Measurements from ENCODE around the gene ZMYND10. TPM values are rescaled to one million over a fixed set of nuclear protein-coding genes. Genes with fewer than 3 reads are reported as not detected.
A peak's percentile ranks its signal among the peaks of the same experiment; 100 is the strongest.

ZMYND10 gene
- 0.97 TPM in 1 of 2 replicates, not detected in the other for total RNA-seq (2014; rRNA removed; shearing (Covaris generic))

GRCh38 chr3:50345586-50346234 is at the start of gene ZMYND10:
TSS of gene ZMYND10 (minus strand) at chr3:50345732. CDS start at chr3:50345579, 153 bp downstream.
- peak within 1 kb of the TSS; percentile 26 for H3K4me3 ChIP-seq
- peak; percentile 34 to 68 for DNase-seq (ENCODE audit: low read depth in 1 of 2, low spot score in 2 of 2)

GRCh38 chr3:50393061-50393460 is 47.5 kb upstream of the ZMYND10 start:
- Histone ChIP-seq H3K9me3 (replicated peaks) (no peaks in the 10 kb centered on the region), H3K27ac (no peak overlapping the region), H3K36me3 (no peaks in the 10 kb centered on the region), H3K27me3 (replicated peaks) (peaks cover 9% of the 10 kb centered on the region; the same call in 1 of the 2 replicates), H3K4me3 (no peak overlapping the region), H3K4me1 (replicated peaks) (no peaks in the 10 kb centered on the region)
- DNase-seq (ENCODE audit: low read depth in 1 of 2, low spot score in 2 of 2) = no peak

More at GRCh38 chr3:50345586-50346234, at the start of gene ZMYND10:
- H3K4me1 ChIP-seq (replicated peaks) = peaks cover 18% of the 10 kb centered on the region
- no peaks in the 10 kb centered on the region for H3K27me3 ChIP-seq (replicated peaks)
- no peak within 1 kb of the TSS for H3K27ac ChIP-seq
- H3K36me3 ChIP-seq = peaks cover 6% of the 10 kb centered on the region; the same call in 1 of the 2 replicates
- no peaks in the 10 kb centered on the region for H3K9me3 ChIP-seq (replicated peaks)

- Histone ChIP-seq H3K4me3 (no peak overlapping the region), H3K36me3 (no peaks in the 10 kb centered on the region), H3K27me3 (replicated peaks) (peaks cover 11% of the 10 kb centered on the region; the same call in 1 of the 2 replicates), H3K9me3 (replicated peaks) (no peaks in the 10 kb centered on the region), H3K27ac (no peak overlapping the region), H3K4me1 (replicated peaks) (no peaks in the 10 kb centered on the region)
- no peak for DNase-seq (ENCODE audit: low read depth in 1 of 2, low spot score in 2 of 2)
Measured at GRCh38 chr3:50392101-50392715, 46.7 kb upstream of the ZMYND10 start.

- H3K36me3 ChIP-seq = no peaks in the 10 kb centered on the region
- H3K9me3 ChIP-seq (replicated peaks) = no peaks in the 10 kb centered on the region
- H3K4me3 ChIP-seq = no peak overlapping the region
- DNase-seq (ENCODE audit: low read depth in 1 of 2, low spot score in 2 of 2) = no peak
- peaks cover 11% of the 10 kb centered on the region; the same call in 1 of the 2 replicates for H3K27me3 ChIP-seq (replicated peaks)
- H3K4me1 ChIP-seq (replicated peaks) = no peaks in the 10 kb centered on the region
- H3K27ac ChIP-seq = no peak overlapping the region
Measured at GRCh38 chr3:50390508-50391224, 45.1 kb upstream of the ZMYND10 start.

GRCh38 chr3:50389414-50389767 is 43.9 kb upstream of the ZMYND10 start:
- H3K27me3 ChIP-seq (replicated peaks) = peaks cover 11% of the 10 kb centered on the region; the same call in 1 of the 2 replicates
- H3K4me3 ChIP-seq = no peak overlapping the region
- no peak overlapping the region for H3K27ac ChIP-seq
- H3K36me3 ChIP-seq = no peaks in the 10 kb centered on the region
- H3K9me3 ChIP-seq (replicated peaks) = no peaks in the 10 kb centered on the region
- H3K4me1 ChIP-seq (replicated peaks) = no peaks in the 10 kb centered on the region
- DNase-seq (ENCODE audit: low read depth in 1 of 2, low spot score in 2 of 2) = no peak

- Histone ChIP-seq H3K27ac (no peak overlapping the region), H3K9me3 (replicated peaks) (no peaks in the 10 kb centered on the region), H3K36me3 (no peaks in the 10 kb centered on the region), H3K4me1 (replicated peaks) (no peaks in the 10 kb centered on the region), H3K4me3 (no peak overlapping the region), H3K27me3 (replicated peaks) (peaks cover 10% of the 10 kb centered on the region; the same call in 1 of the 2 replicates)
- no peak for DNase-seq (ENCODE audit: low read depth in 1 of 2, low spot score in 2 of 2)
Measured at GRCh38 chr3:50388720-50389413, 43.3 kb upstream of the ZMYND10 start.

GRCh38 chr3:50388016-50388719 is 42.6 kb upstream of the ZMYND10 start:
- H3K36me3 ChIP-seq = no peaks in the 10 kb centered on the region
- peaks cover 3% of the 10 kb centered on the region; the same call in 1 of the 2 replicates for H3K27me3 ChIP-seq (replicated peaks)
- H3K4me3 ChIP-seq = no peak overlapping the region
- H3K9me3 ChIP-seq (replicated peaks) = no peaks in the 10 kb centered on the region
- DNase-seq (ENCODE audit: low read depth in 1 of 2, low spot score in 2 of 2) = no peak
- no peak overlapping the region for H3K27ac ChIP-seq
- H3K4me1 ChIP-seq (replicated peaks) = no peaks in the 10 kb centered on the region

- no peaks in the 10 kb centered on the region for H3K36me3 ChIP-seq
- peaks cover 2% of the 10 kb centered on the region; the same call in 1 of the 2 replicates for H3K27me3 ChIP-seq (replicated peaks)
- H3K4me3 ChIP-seq = no peak overlapping the region
- H3K9me3 ChIP-seq (replicated peaks) = no peaks in the 10 kb centered on the region
- H3K4me1 ChIP-seq (replicated peaks) = no peaks in the 10 kb centered on the region
- DNase-seq (ENCODE audit: low read depth in 1 of 2, low spot score in 2 of 2) = no peak
- no peak overlapping the region for H3K27ac ChIP-seq
Measured at GRCh38 chr3:50385754-50386153, 40.2 kb upstream of the ZMYND10 start.

- Histone ChIP-seq H3K9me3 (replicated peaks) (no peaks in the 10 kb centered on the region), H3K36me3 (no peaks in the 10 kb centered on the region), H3K4me1 (replicated peaks) (no peaks in the 10 kb centered on the region), H3K27ac (no peak overlapping the region), H3K27me3 (replicated peaks) (peaks cover 2% of the 10 kb centered on the region; the same call in 1 of the 2 replicates), H3K4me3 (no peak overlapping the region)
- DNase-seq (ENCODE audit: low read depth in 1 of 2, low spot score in 2 of 2) = no peak
Measured at GRCh38 chr3:50383750-50384149, 38.2 kb upstream of the ZMYND10 start.

- Histone ChIP-seq H3K36me3 (no peaks in the 10 kb centered on the region), H3K4me3 (no peak overlapping the region), H3K27ac (no peak overlapping the region), H3K9me3 (replicated peaks) (no peaks in the 10 kb centered on the region), H3K27me3 (replicated peaks) (peaks cover 2% of the 10 kb centered on the region; the same call in 1 of the 2 replicates), H3K4me1 (replicated peaks) (no peaks in the 10 kb centered on the region)
- DNase-seq (ENCODE audit: low read depth in 1 of 2, low spot score in 2 of 2) = no peak
Measured at GRCh38 chr3:50382722-50383121, 37.2 kb upstream of the ZMYND10 start.

- Histone ChIP-seq H3K9me3 (replicated peaks) (no peaks in the 10 kb centered on the region), H3K27ac (no peak overlapping the region), H3K27me3 (replicated peaks) (no peaks in the 10 kb centered on the region; the same call in 1 of the 2 replicates), H3K36me3 (no peaks in the 10 kb centered on the region), H3K4me3 (no peak overlapping the region), H3K4me1 (replicated peaks) (no peaks in the 10 kb centered on the region)
- DNase-seq (ENCODE audit: low read depth in 1 of 2, low spot score in 2 of 2) = no peak
Measured at GRCh38 chr3:50381383-50381782, 35.9 kb upstream of the ZMYND10 start.

GRCh38 chr3:50380405-50381085 is 35.0 kb upstream of the ZMYND10 start:
- Histone ChIP-seq H3K36me3 (no peaks in the 10 kb centered on the region), H3K9me3 (replicated peaks) (no peaks in the 10 kb centered on the region), H3K4me3 (no peak overlapping the region), H3K4me1 (replicated peaks) (no peaks in the 10 kb centered on the region), H3K27ac (no peak overlapping the region), H3K27me3 (replicated peaks) (no peaks in the 10 kb centered on the region; the same call in 1 of the 2 replicates)
- no peak for DNase-seq (ENCODE audit: low read depth in 1 of 2, low spot score in 2 of 2)
